Measurements from ENCODE around the gene PGM2L1.
"Not testable (repeated sequence)": the region's sequence is repeated elsewhere in the genome, so short reads cannot be mapped to it uniquely, and the experiment has no call there.

PGM2L1 gene

GRCh38 chr11:74427384-74427886, 29.2 kb upstream of the PGM2L1 start:
- FAIRE-seq (no peak), DNase-seq (ENCODE audit: insufficient read length) (no peak)
- TF ChIP-seq TAF1 (IDR thresholded peaks at IDR 0.05; ENCODE audit: borderline replicate concordance, low read depth, low read length) (no peak), POLR2A (IDR thresholded peaks at IDR 0.05; ENCODE audit: low read depth, low read length) (no peak), POLR2AphosphoS5 (IDR thresholded peaks at IDR 0.05; ENCODE audit: low read depth, low read length) (no peak)

- DNase-seq (ENCODE audit: insufficient read length) (no peak), FAIRE-seq (no peak)
- no peak for TF ChIP-seq TAF1 (IDR thresholded peaks at IDR 0.05; ENCODE audit: borderline replicate concordance, low read depth, low read length)
- TF ChIP-seq POLR2AphosphoS5 (IDR thresholded peaks at IDR 0.05; ENCODE audit: low read depth, low read length), result no peak
- TF ChIP-seq POLR2A (IDR thresholded peaks at IDR 0.05; ENCODE audit: low read depth, low read length), result no peak
Measured at GRCh38 chr11:74425100-74425499, 26.9 kb upstream of the PGM2L1 start.

DNA sequence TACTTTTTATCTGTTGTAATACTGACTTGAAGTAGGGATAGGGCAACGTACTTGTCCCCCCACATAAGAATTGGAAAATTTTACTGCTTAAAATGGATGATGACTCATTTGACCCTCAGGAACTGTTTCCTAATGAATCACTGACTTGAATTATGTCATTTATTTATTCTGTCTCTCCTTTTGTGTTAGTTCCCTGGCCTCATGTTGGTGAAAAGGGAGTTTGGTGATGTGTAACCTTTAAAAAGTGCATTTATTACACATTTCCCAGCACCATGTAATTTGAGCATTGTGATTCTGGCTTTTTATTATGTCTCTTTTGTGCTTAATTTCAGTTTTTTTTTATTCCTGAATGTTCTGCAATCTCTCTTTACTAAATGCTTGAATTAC, 20.3 kb upstream of the PGM2L1 start:
- FAIRE-seq, result no peak
- no peak for TF ChIP-seq POLR2A (IDR thresholded peaks at IDR 0.05; ENCODE audit: low read depth, low read length)
- TF ChIP-seq TAF1 (IDR thresholded peaks at IDR 0.05; ENCODE audit: borderline replicate concordance, low read depth, low read length), result no peak
- TF ChIP-seq POLR2AphosphoS5 (IDR thresholded peaks at IDR 0.05; ENCODE audit: low read depth, low read length), result no peak
- no peak for DNase-seq (ENCODE audit: insufficient read length)

DNA sequence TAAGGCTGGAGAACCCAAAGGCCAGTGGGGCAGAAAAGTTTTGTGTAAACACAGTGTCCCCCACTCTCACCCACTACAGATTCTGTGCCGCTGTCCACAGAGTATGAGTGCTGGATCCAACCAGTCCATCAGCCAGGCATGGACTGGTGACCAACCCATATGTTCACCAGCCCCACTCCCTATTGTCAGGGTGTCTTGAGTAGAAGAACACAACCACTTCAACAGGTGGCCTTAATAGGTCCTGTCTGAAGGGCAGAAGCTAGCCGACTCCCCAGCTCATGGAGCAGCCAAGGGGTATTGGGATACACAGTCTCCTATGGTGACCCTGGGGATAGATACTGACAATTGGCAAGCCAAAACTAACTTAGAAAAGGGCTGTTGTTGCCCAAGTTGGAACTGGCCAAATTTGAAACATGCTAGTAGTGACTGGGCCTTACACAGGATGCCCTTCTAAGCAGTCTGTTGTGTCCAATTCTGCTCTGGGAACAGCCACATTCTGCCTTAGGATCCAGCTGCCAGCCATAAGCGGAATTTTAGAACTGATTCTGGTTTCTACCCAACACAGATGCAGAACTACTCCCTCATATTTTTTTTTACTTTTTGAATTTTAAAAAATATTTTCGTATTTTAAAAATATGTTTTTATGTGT, 19.8 kb upstream of the PGM2L1 start:
- FAIRE-seq (peak; percentile 46), DNase-seq (ENCODE audit: insufficient read length) (no peak)
- TF ChIP-seq TAF1 (IDR thresholded peaks at IDR 0.05; ENCODE audit: borderline replicate concordance, low read depth, low read length) (no peak), POLR2AphosphoS5 (IDR thresholded peaks at IDR 0.05; ENCODE audit: low read depth, low read length) (no peak), POLR2A (IDR thresholded peaks at IDR 0.05; ENCODE audit: low read depth, low read length) (no peak)

GRCh38 chr11:74417379-74417804, 19.2 kb upstream of the PGM2L1 start:
- TF ChIP-seq POLR2A (IDR thresholded peaks at IDR 0.05; ENCODE audit: low read depth, low read length) (no peak), TAF1 (IDR thresholded peaks at IDR 0.05; ENCODE audit: borderline replicate concordance, low read depth, low read length) (no peak), POLR2AphosphoS5 (IDR thresholded peaks at IDR 0.05; ENCODE audit: low read depth, low read length) (no peak)
- DNase-seq (ENCODE audit: insufficient read length) (no peak), FAIRE-seq (no peak)

- not testable (repeated sequence) for FAIRE-seq; DNase-seq (ENCODE audit: insufficient read length)
Measured at GRCh38 chr11:74416974-74417373, 18.7 kb upstream of the PGM2L1 start.

- no peak for DNase-seq (ENCODE audit: insufficient read length)
- FAIRE-seq, result no peak
- no peak for TF ChIP-seq TAF1 (IDR thresholded peaks at IDR 0.05; ENCODE audit: borderline replicate concordance, low read depth, low read length)
- no peak for TF ChIP-seq POLR2A (IDR thresholded peaks at IDR 0.05; ENCODE audit: low read depth, low read length)
- no peak for TF ChIP-seq POLR2AphosphoS5 (IDR thresholded peaks at IDR 0.05; ENCODE audit: low read depth, low read length)
Measured at GRCh38 chr11:74412733-74413359, 14.6 kb upstream of the PGM2L1 start.

- TF ChIP-seq POLR2AphosphoS5 (IDR thresholded peaks at IDR 0.05; ENCODE audit: low read depth, low read length) (no peak), TAF1 (IDR thresholded peaks at IDR 0.05; ENCODE audit: borderline replicate concordance, low read depth, low read length) (no peak), POLR2A (IDR thresholded peaks at IDR 0.05; ENCODE audit: low read depth, low read length) (no peak)
- FAIRE-seq, result no peak
Measured at GRCh38 chr11:74412321-74412720, 14.1 kb upstream of the PGM2L1 start.

GRCh38 chr11:74409633-74410032, 11.4 kb upstream of the PGM2L1 start:
- no peak for FAIRE-seq
- no peak for DNase-seq (ENCODE audit: insufficient read length)
- TF ChIP-seq POLR2A (IDR thresholded peaks at IDR 0.05; ENCODE audit: low read depth, low read length), result no peak
- TF ChIP-seq POLR2AphosphoS5 (IDR thresholded peaks at IDR 0.05; ENCODE audit: low read depth, low read length), result no peak
- no peak for TF ChIP-seq TAF1 (IDR thresholded peaks at IDR 0.05; ENCODE audit: borderline replicate concordance, low read depth, low read length)

More at GRCh38 chr11:74412321-74412720, 14.1 kb upstream of the PGM2L1 start:
- DNase-seq (ENCODE audit: insufficient read length), result no peak

DNA sequence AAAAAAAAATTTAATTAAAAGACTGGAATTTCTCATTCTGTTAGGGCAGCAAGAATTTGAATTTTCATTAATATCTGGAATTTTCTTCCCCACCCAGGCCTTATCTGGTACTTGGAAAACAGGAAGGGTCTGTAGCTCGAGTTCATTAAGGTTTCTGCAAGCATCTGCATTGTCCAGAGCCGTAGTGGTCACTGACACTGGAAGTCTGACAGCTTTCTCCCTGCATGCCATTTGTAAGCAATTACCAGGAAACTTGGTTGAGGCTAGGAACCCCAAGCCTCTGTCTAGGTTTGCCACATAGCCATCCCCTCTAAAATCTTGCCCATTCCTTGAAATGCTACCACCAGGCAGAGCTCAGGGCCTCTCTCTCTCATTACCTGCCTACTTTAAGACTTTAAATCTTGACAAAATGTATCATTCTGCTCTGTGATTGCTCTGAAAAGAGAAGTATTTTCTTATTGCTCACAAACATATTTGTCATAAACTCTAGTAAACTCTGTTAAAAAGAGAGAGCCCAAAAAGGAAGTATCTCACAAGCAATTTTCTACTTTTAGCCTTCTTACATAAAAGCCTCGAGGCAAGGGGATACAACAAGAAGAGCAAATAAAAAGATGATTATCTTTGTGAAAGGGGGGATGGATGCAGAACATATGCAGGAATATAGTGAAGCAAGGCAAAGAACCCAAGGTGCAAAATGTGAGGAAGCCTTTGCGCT, 5.5 kb upstream of the PGM2L1 start:
- no peak for DNase-seq (ENCODE audit: insufficient read length)
- TF ChIP-seq POLR2A (IDR thresholded peaks at IDR 0.05; ENCODE audit: low read depth, low read length) (no peak), TAF1 (IDR thresholded peaks at IDR 0.05; ENCODE audit: borderline replicate concordance, low read depth, low read length) (no peak), POLR2AphosphoS5 (IDR thresholded peaks at IDR 0.05; ENCODE audit: low read depth, low read length) (no peak)
- FAIRE-seq, result no peak

DNA sequence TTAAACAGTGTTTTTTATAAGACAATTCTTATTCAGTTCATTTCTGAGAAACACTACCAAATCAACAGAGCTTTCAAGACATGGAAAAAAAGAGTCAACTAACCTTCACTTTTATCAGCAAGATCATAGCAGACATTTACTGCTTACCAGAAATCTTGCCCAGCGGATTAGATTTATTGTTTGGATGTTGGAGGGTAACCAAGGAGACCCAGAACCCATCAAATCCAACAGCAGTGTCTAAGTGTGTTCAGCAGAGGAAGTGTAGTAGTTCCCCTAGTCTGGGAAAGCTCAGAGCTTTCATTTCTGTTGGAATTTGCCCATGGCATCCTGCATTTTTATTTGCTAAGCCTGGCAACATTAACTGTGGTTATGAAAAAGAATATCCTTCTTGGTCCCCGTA, 2.4 kb upstream of the PGM2L1 start:
- TF ChIP-seq POLR2AphosphoS5 (IDR thresholded peaks at IDR 0.05; ENCODE audit: low read depth, low read length) (no peak), POLR2A (IDR thresholded peaks at IDR 0.05; ENCODE audit: low read depth, low read length) (no peak), TAF1 (IDR thresholded peaks at IDR 0.05; ENCODE audit: borderline replicate concordance, low read depth, low read length) (no peak)
- FAIRE-seq (no peak), DNase-seq (ENCODE audit: insufficient read length) (no peak)

Measured in GM12892 (cell line).